PFSK-1 (cell line): ENCODE measurements around the gene C1orf210.

Experiments used
- FOXP2 ChIP-seq: optimal IDR thresholded peaks from 2 replicates; pipeline ENCODE3; 2011; ENCODE audit warnings: borderline replicate concordance, control low read depth, inconsistent platforms; ENCODE audit not compliant: insufficient read depth; ENCODE audit errors: extremely low read length, extremely low read depth
- POLR2AphosphoS5 ChIP-seq: IDR thresholded peaks from 2 replicates; pipeline ENCODE4 v1.6.1; 2012; ENCODE audit warnings: low read depth, mild to moderate bottlenecking, control low read depth, low read length, moderate library complexity
- REST ChIP-seq, 2 experiments: IDR thresholded peaks; 2 replicates each; pipeline versions ENCODE4 v1.6.1 to v1.8.0; 2011 to 2012; ENCODE audit warnings: low read depth in 2 of 2, low read length in 2 of 2, control low read depth in 1 of 2, inconsistent platforms in 1 of 2, mild to moderate bottlenecking in 1 of 2, moderate library complexity in 1 of 2; ENCODE audit not compliant: insufficient read depth in 1 of 2
- SIN3A ChIP-seq: IDR thresholded peaks from 2 replicates; pipeline ENCODE4 v1.6.1; 2012; ENCODE audit warnings: mild to moderate bottlenecking, low read length, moderate library complexity, borderline replicate concordance; ENCODE audit not compliant: insufficient read depth
- TAF1 ChIP-seq: IDR thresholded peaks from 2 replicates; pipeline ENCODE4 v1.6.1; 2012; ENCODE audit warnings: low read length, control low read depth, borderline replicate concordance; ENCODE audit not compliant: insufficient read depth

Gene C1orf210

GRCh38 chr1:43298055-43298454 is 12.7 kb upstream of the C1orf210 start:
- no peak for TF ChIP-seq SIN3A
- TF ChIP-seq POLR2AphosphoS5, result no peak

- TF ChIP-seq SIN3A, result no peak
- no peak for TF ChIP-seq POLR2AphosphoS5
- no peak for TF ChIP-seq REST (IDR thresholded peaks at IDR 0.05; ENCODE audit: insufficient read depth in 1 of 2, low read depth in 2 of 2, low read length in 2 of 2)
- TF ChIP-seq TAF1, result no peak
- no peak for TF ChIP-seq FOXP2
These were observed 10.8 kb upstream of the C1orf210 start for GRCh38 chr1:43296207-43296606.

DNA sequence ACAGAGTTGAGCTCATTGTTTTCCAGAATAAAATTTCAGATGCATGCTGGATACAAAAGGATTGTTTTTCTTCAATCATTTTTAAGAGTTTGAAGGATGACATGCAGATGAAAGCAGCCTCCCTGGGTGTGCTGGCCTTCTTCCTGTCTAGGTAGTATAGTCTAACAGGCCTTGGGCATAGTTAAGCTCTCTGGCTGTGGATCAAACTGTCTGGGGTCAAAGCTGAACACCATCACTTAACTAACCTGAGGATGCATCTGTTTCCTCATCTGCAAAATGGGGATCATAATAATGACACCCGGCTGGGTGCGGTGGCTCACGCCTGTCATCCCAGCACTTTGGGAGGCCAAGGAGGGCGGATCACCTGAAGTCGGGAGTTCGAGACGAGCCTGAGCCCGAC is 9.4 kb upstream of the C1orf210 start:
- no peak for TF ChIP-seq TAF1
- TF ChIP-seq POLR2AphosphoS5, result no peak
- TF ChIP-seq FOXP2, result no peak
- TF ChIP-seq SIN3A, result no peak
- no peak for TF ChIP-seq REST (IDR thresholded peaks at IDR 0.05; ENCODE audit: insufficient read depth in 1 of 2, low read depth in 2 of 2, low read length in 2 of 2)

GRCh38 chr1:43293896-43294760 is 8.7 kb upstream of the C1orf210 start:
- TF ChIP-seq TAF1 (no peak), REST (IDR thresholded peaks at IDR 0.05; ENCODE audit: insufficient read depth in 1 of 2, low read depth in 2 of 2, low read length in 2 of 2) (no peak), SIN3A (no peak), POLR2AphosphoS5 (no peak), FOXP2 (no peak)

GRCh38 chr1:43293176-43293575 is 7.8 kb upstream of the C1orf210 start:
- TF ChIP-seq POLR2AphosphoS5, result no peak
- TF ChIP-seq TAF1, result no peak
- no peak for TF ChIP-seq REST (IDR thresholded peaks at IDR 0.05; ENCODE audit: insufficient read depth in 1 of 2, low read depth in 2 of 2, low read length in 2 of 2)
- TF ChIP-seq FOXP2, result no peak
- TF ChIP-seq SIN3A, result no peak
